K562 treated with DMSO at 1 percent for 4 hours (cell line): ENCODE results near the gene SIPA1L2. TPM values are rescaled to one million over a fixed set of nuclear protein-coding genes. Genes with fewer than 3 reads are reported as not detected.

Experiments
- total RNA-seq: library from RNA; unstranded; fragments of 300-600 nt; gene quantifications from 2 replicates; pipeline ENCODE4 v1.2.3, GENCODE V29; 2022; ENCODE audit not compliant: insufficient read depth

The SIPA1L2 gene, protein sequence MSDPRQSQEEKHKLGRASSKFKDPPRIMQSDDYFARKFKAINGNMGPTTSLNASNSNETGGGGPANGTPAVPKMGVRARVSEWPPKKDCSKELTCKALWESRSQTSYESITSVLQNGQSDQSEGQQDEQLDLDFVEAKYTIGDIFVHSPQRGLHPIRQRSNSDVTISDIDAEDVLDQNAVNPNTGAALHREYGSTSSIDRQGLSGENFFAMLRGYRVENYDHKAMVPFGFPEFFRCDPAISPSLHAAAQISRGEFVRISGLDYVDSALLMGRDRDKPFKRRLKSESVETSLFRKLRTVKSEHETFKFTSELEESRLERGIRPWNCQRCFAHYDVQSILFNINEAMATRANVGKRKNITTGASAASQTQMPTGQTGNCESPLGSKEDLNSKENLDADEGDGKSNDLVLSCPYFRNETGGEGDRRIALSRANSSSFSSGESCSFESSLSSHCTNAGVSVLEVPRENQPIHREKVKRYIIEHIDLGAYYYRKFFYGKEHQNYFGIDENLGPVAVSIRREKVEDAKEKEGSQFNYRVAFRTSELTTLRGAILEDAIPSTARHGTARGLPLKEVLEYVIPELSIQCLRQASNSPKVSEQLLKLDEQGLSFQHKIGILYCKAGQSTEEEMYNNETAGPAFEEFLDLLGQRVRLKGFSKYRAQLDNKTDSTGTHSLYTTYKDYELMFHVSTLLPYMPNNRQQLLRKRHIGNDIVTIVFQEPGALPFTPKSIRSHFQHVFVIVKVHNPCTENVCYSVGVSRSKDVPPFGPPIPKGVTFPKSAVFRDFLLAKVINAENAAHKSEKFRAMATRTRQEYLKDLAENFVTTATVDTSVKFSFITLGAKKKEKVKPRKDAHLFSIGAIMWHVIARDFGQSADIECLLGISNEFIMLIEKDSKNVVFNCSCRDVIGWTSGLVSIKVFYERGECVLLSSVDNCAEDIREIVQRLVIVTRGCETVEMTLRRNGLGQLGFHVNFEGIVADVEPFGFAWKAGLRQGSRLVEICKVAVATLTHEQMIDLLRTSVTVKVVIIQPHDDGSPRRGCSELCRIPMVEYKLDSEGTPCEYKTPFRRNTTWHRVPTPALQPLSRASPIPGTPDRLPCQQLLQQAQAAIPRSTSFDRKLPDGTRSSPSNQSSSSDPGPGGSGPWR (N-terminal part only)
- total RNA-seq: 0.70 and 1.1 TPM in 2 replicates

GRCh38 chr1:232630047-232630893 is at the start of gene SIPA1L2:
TSS of gene SIPA1L2 (minus strand) at chr1:232630133. CDS start at chr1:232515339, 114,794 bp downstream.

Other genes starting within 250 kb of the SIPA1L2 start
- 0.78 and 1.1 TPM in 2 replicates for gene MAP10, start 175.3 kb upstream of the SIPA1L2 start, total RNA-seq